ENCODE measurements around the gene CENPP. TPM values are rescaled to one million over a fixed set of nuclear protein-coding genes. Genes with fewer than 3 reads are reported as not detected.

Gene CENPP
- total RNA-seq, 4 donors from 2014 or later = 2.9 to 8.3 (median 4.9) TPM

DNA sequence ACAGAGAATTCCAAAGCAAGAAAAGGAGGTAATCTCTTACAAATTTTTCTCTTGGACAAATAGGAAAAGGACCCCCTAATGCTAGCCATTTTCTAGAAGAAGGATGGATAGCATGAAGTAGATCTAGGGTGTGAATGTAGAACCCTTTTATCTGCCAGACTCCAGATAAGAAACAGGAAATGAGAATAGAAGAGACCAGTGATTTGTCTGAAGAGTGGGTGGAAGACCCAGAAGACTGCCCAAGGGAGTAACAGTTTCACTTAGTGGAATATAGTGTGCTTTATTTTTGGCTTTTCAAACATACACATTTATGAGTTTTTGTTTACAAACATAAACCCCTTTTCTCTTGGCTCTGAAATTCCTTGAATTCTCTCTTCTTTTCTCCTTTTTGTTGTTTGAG lies 185.0 kb downstream of the CENPP start:
- Histone ChIP-seq H3K4me1 (peaks cover 13 to 60% (median 17%) of the 10 kb centered on the region in 3 donors), H3K4me3 (no peak overlapping the region), H3K36me3 (no peaks in the 10 kb centered on the region), H3K27ac (no peak overlapping the region), H3K27me3 (no peaks in the 10 kb centered on the region), H3K9me3 (no peaks in the 10 kb centered on the region)
- ATAC-seq = no peak
- no peak for TF ChIP-seq POLR2A (IDR thresholded peaks at IDR 0.05)
- TF ChIP-seq, protein P1, sequence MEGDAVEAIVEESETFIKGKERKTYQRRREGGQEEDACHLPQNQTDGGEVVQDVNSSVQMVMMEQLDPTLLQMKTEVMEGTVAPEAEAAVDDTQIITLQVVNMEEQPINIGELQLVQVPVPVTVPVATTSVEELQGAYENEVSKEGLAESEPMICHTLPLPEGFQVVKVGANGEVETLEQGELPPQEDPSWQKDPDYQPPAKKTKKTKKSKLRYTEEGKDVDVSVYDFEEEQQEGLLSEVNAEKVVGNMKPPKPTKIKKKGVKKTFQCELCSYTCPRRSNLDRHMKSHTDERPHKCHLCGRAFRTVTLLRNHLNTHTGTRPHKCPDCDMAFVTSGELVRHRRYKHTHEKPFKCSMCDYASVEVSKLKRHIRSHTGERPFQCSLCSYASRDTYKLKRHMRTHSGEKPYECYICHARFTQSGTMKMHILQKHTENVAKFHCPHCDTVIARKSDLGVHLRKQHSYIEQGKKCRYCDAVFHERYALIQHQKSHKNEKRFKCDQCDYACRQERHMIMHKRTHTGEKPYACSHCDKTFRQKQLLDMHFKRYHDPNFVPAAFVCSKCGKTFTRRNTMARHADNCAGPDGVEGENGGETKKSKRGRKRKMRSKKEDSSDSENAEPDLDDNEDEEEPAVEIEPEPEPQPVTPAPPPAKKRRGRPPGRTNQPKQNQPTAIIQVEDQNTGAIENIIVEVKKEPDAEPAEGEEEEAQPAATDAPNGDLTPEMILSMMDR (IDR thresholded peaks at IDR 0.05) = no peak
- no peak for TF ChIP-seq EP300 (IDR thresholded peaks at IDR 0.05)
- no peak for TF ChIP-seq POLR2AphosphoS5 (IDR thresholded peaks at IDR 0.05)

DNA sequence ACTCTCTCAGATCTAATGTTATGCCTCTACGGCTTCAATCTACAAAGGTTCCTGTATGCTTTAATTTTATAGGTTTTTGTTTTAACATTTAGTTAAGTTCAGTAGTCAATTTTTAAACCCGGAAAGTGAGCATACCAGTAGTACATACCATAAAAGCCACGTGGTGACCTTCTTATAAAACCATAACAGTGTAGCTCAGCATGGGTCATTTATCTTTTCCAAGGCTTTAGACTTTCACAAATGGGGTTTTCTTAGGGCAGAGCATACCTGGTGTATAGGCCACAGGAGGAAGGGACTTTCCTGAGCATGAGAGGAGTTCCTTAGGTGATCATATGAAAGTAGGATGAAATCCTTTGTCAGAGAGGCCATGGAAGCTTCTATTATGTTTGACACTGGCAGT lies 186.9 kb downstream of the CENPP start:
- 39 to 43% methylated on average over 3 of the region's 3 CpGs for WGBS, 2 donors (ENCODE audit: low coverage in 1 of 2)
- Histone ChIP-seq H3K4me1 (peaks cover 6 to 41% (median 6%) of the 10 kb centered on the region in 3 donors), H3K27me3 (no peaks in the 10 kb centered on the region), H3K36me3 (peaks cover 0 to 3% of the 10 kb centered on the region in 2 donors), H3K9me3 (no peaks in the 10 kb centered on the region), H3K27ac (peak overlapping the region in 2 of 4 donors; percentile 8 to 16), H3K4me3 (no peak overlapping the region)
- no peak for ATAC-seq
- TF ChIP-seq POLR2A (IDR thresholded peaks at IDR 0.05) (no peak), EP300 (IDR thresholded peaks at IDR 0.05) (no peak)
- TF ChIP-seq, protein P1 (IDR thresholded peaks at IDR 0.05) = no peak

DNA sequence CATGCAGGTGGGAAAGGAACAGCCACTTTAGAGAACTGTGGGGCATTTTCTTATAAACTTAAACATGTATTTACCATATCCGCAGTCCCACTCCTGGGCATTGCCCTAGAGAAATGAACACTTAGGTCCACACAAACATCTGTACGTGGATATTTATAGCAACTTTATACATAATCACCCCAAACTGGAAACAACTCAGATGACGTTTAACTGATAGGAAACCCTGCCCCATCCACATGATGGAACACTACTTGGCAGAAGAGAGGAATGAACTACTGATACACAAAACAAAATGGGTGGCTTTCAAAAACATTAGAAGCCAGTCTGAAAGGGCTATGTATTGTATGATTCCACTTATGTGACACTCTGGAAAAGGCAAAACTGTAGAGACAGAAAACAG lies 187.6 kb downstream of the CENPP start:
- TF ChIP-seq EP300 (IDR thresholded peaks at IDR 0.05) (no peak), POLR2A (IDR thresholded peaks at IDR 0.05) (no peak), POLR2AphosphoS5 (IDR thresholded peaks at IDR 0.05) (no peak)
- TF ChIP-seq, protein P1 (IDR thresholded peaks at IDR 0.05) = no peak
- Histone ChIP-seq H3K4me1 (peaks cover 0 to 34% (median under 1%) of the 10 kb centered on the region in 3 donors), H3K9me3 (no peaks in the 10 kb centered on the region), H3K4me3 (no peak overlapping the region), H3K27me3 (no peaks in the 10 kb centered on the region), H3K27ac (peak overlapping the region in 2 of 4 donors; percentile 8 to 16), H3K36me3 (peaks cover 0 to 3% of the 10 kb centered on the region in 2 donors)
- WGBS, 2 donors (ENCODE audit: low coverage in 1 of 2) = 28 to 58% methylated on average over 3 of the region's 3 CpGs
- ATAC-seq = no peak

DNA sequence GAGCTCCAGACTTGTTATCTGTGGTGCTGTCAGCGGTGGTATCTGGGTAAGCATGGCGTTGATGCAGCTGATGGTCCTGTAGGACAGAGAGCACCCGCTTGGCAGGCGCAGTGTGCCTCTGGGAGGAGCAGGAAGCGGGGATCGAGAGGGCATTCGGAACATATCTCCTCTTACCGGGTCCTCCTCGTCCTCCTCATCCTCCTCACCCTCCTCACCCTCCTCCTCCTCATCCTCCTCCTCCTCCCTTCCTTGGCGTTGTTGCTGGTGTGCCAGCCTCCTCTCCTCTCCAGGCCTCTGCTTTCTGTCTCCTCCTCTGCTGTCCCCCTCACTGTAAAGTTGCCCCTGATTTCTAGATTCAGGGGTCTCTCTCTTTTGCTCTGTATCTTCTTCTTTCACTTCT lies 188.9 kb downstream of the CENPP start:
- H3K9me3 ChIP-seq = no peaks in the 10 kb centered on the region
- H3K4me1 ChIP-seq = peaks cover 0 to 23% (median 0%) of the 10 kb centered on the region in 3 donors
- TF ChIP-seq, protein P1 (IDR thresholded peaks at IDR 0.05) = no peak
- no peak for TF ChIP-seq EP300 (IDR thresholded peaks at IDR 0.05)
- TF ChIP-seq POLR2AphosphoS5 (IDR thresholded peaks at IDR 0.05) = no peak
- no peak for TF ChIP-seq POLR2A (IDR thresholded peaks at IDR 0.05)
- H3K4me3 ChIP-seq = no peak overlapping the region
- 80 to 89% methylated on average over 5 to 9 of the region's 10 CpGs for WGBS, 2 donors (ENCODE audit: low coverage in 1 of 2)
- no peak overlapping the region for H3K27ac ChIP-seq
- ATAC-seq = no peak
- peaks cover 0 to 3% of the 10 kb centered on the region in 2 donors for H3K36me3 ChIP-seq
- H3K27me3 ChIP-seq = no peaks in the 10 kb centered on the region

DNA sequence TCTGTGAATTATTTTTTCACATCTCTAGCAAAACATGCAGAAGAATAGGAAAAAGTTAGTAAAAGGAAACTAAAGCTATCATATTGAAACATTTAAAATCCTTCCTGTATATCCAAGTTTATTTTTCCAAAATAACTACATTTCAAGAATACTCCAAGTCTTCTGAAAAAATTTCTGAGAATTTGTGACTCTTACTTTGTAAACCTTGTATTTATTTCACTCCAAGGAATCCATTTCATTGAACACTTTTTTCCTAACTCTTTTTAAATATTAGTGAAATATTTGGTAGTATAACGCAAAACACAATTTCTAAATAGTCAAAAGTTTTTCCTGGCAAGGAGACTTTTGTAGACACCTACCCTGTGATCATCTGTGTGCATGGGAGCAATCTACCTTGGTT lies 190.8 kb downstream of the CENPP start:
- TF ChIP-seq POLR2AphosphoS5 (IDR thresholded peaks at IDR 0.05) (no peak), EP300 (IDR thresholded peaks at IDR 0.05) (no peak), POLR2A (IDR thresholded peaks at IDR 0.05) (no peak)
- TF ChIP-seq, protein P1 (IDR thresholded peaks at IDR 0.05) = no peak
- Histone ChIP-seq H3K36me3 (peaks cover 0 to 3% of the 10 kb centered on the region in 2 donors), H3K4me3 (no peak overlapping the region), H3K27ac (no peak overlapping the region), H3K4me1 (peaks cover 0 to 22% (median 0%) of the 10 kb centered on the region in 3 donors), H3K9me3 (no peaks in the 10 kb centered on the region), H3K27me3 (no peaks in the 10 kb centered on the region)
- WGBS, 2 donors (ENCODE audit: low coverage in 1 of 2) = 100% methylated on average over 1 of the region's 1 CpG
- no peak for ATAC-seq

Data from gastroesophageal sphincter (tissue), 4 donors.